ENCODE data around the gene GATD1. TPM values are rescaled to one million over a fixed set of nuclear protein-coding genes. Genes with fewer than 3 reads are reported as not detected.

The GATD1 gene
- total and polyA plus RNA-seq, 10 of the 15 experiments (the other 5 are each of a cell fraction or from before 2014, with no cell fraction given) = 1.2 to 92.6 (median 22.3) TPM

GRCh38 chr11:803467-803742 is 26.1 kb upstream of the GATD1 start:
- CTCF ChIA-PET = no interaction called here
- SMC1A ChIA-PET (ENCODE audit: uncharacterized antibody, unreplicated experiment) = no interaction called here
- no peak for TF ChIP-seq MEF2B (IDR thresholded peaks at IDR 0.05; ENCODE audit: partially characterized antibody, poor library complexity, severe bottlenecking)
- no peak for TF ChIP-seq CHD1 (IDR thresholded peaks at IDR 0.05; ENCODE audit: low read depth, low read length)
- no peak for TF ChIP-seq EED (IDR thresholded peaks at IDR 0.05; ENCODE audit: low read depth)
- no peak for TF ChIP-seq MYB (IDR thresholded peaks at IDR 0.05; ENCODE audit: borderline replicate concordance, low read depth, low read length)
- TF ChIP-seq TARDBP (IDR thresholded peaks at IDR 0.05; ENCODE audit: borderline replicate concordance) = no peak
- TF ChIP-seq CHD2 (IDR thresholded peaks at IDR 0.05; ENCODE audit: borderline replicate concordance, low read depth, low read length) = no peak
- TF ChIP-seq, protein P1, sequence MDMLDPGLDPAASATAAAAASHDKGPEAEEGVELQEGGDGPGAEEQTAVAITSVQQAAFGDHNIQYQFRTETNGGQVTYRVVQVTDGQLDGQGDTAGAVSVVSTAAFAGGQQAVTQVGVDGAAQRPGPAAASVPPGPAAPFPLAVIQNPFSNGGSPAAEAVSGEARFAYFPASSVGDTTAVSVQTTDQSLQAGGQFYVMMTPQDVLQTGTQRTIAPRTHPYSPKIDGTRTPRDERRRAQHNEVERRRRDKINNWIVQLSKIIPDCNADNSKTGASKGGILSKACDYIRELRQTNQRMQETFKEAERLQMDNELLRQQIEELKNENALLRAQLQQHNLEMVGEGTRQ (IDR thresholded peaks at IDR 0.05; ENCODE audit: borderline replicate concordance, low read depth, low read length) = no peak
- no peak for TF ChIP-seq ASH2L (IDR thresholded peaks at IDR 0.05; ENCODE audit: borderline replicate concordance, low read depth)
- no peak for TF ChIP-seq POU2F2 (IDR thresholded peaks at IDR 0.05; ENCODE audit: borderline replicate concordance, low read depth, low read length)
- TF ChIP-seq ZNF24 (IDR thresholded peaks at IDR 0.05) = no peak
- TF ChIP-seq MTA3 (IDR thresholded peaks at IDR 0.05; ENCODE audit: borderline replicate concordance, low read length) = no peak
- TF ChIP-seq SIN3A (IDR thresholded peaks at IDR 0.05; ENCODE audit: low read depth, low read length) = no peak
- no peak for TF ChIP-seq TAF1 (IDR thresholded peaks at IDR 0.05; ENCODE audit: borderline replicate concordance, low read depth, low read length)
- TF ChIP-seq SIX5 (IDR thresholded peaks at IDR 0.05; ENCODE audit: low read depth, low read length, severe bottlenecking) = no peak
- TF ChIP-seq GATAD2B (conservative IDR thresholded peaks at IDR 0.05; ENCODE audit: low read depth) = no peak
- TF ChIP-seq POLR2A (IDR thresholded peaks at IDR 0.05; ENCODE audit: low read depth, low read length) = no peak
- RAD21 ChIA-PET (ENCODE audit: unreplicated experiment) = no interaction called here
- BruUV-seq (replicated peaks) = no TSS peak
- peaks cover 0 to 10% of the 10 kb centered on the region in 2 experiments; a peak in 2 of 4 replicates for H3K36me3 ChIP-seq (ENCODE audit: control insufficient read depth in 2 of 2, insufficient read depth in 2 of 2, low read length in 1 of 2)
- 92% methylated on average over 8 of the region's 8 CpGs for WGBS (ENCODE audit: insufficient coverage, insufficient replicate concordance, low lambda C conversion rate, missing lambda C conversion rate)
- intact Hi-C loops (cut with micrococcal nuclease; ENCODE audit: unreplicated experiment) (no loop called here), in situ Hi-C loops (cut with MboI) (loop anchor here (25.0 kb wide), 1 partner anchor 1584 kb away; the partner anchor contains the start of gene CD81)
- peak overlapping the region; percentile 90; the same call in 1 of the 2 replicates for H3K9ac ChIP-seq (ENCODE audit: control insufficient read depth, insufficient read depth, low read length)
- no peaks in the 10 kb centered on the region for H3K9me3 ChIP-seq (replicated peaks; ENCODE audit: control insufficient read depth, insufficient read depth, low read length)
- H4K20me1 ChIP-seq (ENCODE audit: control insufficient read depth, insufficient read depth) = no peaks in the 10 kb centered on the region
- H3K27ac ChIP-seq (ENCODE audit: control insufficient read depth, insufficient read depth) = no peak overlapping the region
- peaks cover 12% of the 10 kb centered on the region for H3K4me1 ChIP-seq (ENCODE audit: control insufficient read depth, insufficient read depth, low read length)
- H3K4me2 ChIP-seq (ENCODE audit: control insufficient read depth, insufficient read depth) = peak overlapping the region; percentile 95
- H3K27me3 ChIP-seq (replicated peaks in 1 of 2; ENCODE audit: control insufficient read depth in 2 of 2, insufficient read depth in 2 of 2, low read length in 1 of 2) = no peaks in the 10 kb centered on the region
- POLR2A ChIA-PET = interaction anchor here (2.7 kb wide), 1 partner anchor 16 kb away, joined by 9 read pairs; the partner anchor contains the start of gene PNPLA2
- no peak overlapping the region for H2AFZ ChIP-seq (ENCODE audit: control insufficient read depth, low read depth, low read length)
- DNase-seq (ENCODE audit: low read depth, low spot score) (no peak), FAIRE-seq (no peak), ATAC-seq (no peak)
- no peak overlapping the region; the same call in 1 of the 2 replicates for H3K4me3 ChIP-seq
- H3K79me2 ChIP-seq (ENCODE audit: control insufficient read depth, insufficient read depth, low read length) = peaks cover 13% of the 10 kb centered on the region

Data from GM12878 (cell line).